Stimulated activated CD4-positive, alpha-beta T cell treated with anti-CD3 and anti-CD28 coated beads, Interleukin-15, amount 100 ng/mL, for 1 hour (primary cell): ENCODE measurements around the gene RASSF7.
A peak's percentile ranks its signal among the peaks of the same experiment; 100 is the strongest.

Source experiments
- DNase-seq, 2 donors: peaks; one replicate each; pipeline ENCODE4 v3.0.0-alpha.2; 2020; ENCODE audit warnings: low read depth in 1 of 2, low spot score in 1 of 2

The RASSF7 gene

DNA sequence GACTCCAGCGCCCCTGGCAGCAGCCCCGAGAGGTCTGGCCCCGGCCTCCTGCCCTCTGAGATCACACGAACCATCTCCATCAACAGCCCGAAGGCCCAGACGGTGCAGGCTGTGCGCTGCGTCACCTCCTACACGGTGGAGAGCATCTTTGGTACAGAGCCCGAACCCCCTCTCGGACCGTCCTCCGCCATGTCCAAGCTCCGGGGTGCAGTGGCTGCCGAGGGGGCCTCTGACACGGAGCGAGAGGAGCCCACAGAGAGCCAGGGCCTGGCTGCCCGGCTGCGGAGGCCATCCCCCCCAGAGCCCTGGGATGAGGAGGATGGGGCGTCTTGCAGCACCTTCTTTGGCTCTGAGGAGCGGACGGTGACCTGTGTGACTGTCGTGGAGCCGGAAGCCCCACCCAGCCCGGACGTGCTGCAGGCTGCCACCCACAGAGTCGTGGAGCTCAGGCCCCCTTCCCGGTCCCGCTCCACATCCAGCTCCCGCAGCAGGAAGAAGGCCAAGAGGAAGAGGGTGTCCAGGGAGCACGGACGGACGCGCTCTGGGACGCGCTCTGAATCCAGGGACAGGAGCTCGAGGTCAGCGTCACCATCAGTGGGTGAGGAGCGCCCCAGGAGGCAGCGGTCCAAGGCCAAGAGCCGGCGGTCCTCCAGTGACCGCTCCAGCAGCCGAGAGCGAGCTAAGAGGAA is 47.3 kb downstream of the RASSF7 start:
- DNase-seq = no peak

DNA sequence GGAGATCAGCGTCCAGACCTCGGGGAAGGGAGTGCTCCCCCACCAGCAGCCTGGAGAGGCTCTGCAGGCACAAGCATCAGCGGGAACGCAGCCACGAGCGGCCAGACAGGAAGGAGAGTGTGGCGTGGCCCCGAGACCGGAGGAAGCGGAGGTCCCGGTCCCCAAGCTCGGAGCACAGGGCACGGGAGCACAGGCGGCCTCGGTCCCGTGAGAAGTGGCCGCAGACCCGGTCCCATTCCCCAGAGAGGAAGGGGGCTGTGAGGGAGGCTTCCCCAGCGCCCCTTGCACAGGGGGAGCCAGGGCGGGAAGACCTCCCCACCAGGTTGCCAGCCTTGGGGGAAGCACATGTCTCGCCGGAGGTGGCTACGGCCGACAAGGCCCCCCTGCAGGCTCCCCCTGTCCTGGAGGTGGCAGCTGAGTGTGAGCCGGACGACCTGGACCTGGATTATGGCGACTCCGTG is 48.1 kb downstream of the RASSF7 start:
- no peak for DNase-seq

DNA sequence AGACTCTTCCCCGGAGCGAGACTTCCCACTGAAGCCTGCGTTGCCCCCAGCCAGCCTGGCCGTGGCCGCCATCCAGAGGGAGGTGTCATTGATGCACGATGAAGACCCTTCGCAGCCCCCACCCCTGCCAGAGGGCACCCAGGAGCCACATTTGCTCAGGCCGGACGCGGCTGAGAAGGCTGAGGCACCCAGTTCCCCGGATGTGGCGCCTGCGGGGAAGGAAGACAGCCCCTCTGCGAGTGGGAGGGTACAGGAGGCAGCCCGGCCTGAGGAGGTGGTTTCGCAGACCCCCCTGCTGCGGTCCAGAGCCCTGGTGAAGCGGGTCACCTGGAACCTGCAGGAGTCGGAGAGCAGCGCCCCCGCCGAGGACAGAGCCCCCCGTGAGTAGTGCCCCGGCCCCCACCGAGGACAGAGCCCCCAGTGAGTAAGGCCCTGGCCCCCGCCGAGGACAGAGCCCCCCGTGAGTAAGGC is 48.6 kb downstream of the RASSF7 start:
- DNase-seq = no peak

DNA sequence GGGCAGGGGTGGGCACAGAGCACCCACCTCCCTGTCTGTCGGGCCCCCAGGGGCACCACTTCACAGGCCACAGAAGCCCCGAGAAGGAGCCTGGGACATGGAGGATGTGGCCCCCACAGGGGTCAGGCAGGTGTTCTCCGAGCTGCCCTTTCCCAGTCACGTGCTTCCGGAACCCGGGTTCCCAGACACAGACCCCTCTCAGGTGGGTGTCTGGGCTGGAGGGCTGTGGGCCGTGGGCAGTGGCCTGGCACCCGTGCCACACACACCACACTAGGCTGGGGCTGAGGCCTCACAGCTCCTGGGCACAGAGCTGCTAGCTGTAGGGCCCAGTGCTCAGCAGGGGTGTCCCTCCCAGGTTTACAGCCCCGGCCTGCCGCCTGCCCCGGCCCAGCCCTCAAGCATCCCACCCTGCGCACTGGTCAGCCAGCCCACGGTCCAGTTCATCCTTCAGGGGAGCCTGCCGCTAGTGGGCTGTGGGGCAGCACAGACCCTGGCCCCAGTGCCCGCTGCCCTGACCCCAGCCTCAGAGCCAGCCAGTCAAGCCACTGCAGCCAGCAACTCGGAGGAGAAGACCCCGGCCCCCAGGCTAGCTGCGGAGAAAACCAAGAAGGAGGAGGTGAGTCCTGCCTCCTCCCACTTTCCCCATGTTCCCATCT is 49.5 kb downstream of the RASSF7 start:
- no peak for DNase-seq

DNA sequence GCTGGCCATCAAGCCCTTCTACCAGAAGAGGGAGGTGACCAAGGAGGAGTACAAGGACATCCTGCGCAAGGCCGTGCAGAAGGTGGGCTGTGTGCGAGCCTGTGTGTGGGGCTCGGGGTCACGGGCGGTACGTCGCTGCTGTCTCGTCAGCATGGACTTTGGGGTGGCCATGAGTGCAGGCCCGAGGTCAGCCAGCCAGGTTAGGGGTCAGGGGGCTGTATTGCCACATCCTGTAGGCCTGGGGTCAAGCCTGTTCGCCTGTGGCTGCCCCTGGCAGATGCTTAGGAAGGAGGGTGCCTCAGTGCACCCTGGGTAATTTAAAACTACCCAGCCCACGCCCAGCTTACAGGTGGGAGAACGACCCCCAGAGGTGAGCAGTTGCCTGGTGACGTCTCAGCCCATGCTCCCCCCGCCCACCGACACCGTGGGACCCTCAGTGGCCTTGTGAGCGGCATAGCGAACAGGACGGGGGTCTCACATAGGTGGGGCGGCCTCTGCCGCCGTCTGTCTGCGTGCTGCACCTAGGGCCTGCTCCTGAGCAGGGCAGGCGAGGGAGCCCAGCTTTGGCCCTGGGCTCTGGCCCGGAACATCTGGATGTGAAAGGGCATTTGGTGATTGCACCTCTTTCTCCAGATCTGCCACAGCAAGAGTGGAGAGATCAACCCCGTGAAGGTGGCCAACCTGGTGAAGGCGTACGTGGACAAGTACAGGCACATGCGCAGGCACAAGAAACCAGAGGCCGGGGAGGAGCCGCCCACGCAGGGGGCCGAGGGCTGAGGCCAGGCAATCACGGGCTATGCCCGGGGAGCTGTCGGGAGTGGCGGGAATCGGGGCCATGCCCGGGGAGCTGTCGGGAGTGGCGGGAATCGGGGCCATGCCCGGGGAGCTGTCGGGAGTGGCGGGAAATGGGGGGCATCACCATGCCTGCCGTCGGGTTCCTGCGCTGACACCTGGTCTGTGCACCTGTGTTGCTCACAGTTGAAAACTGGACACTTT is 50.5 kb downstream of the RASSF7 start:
- no peak for DNase-seq

DNA sequence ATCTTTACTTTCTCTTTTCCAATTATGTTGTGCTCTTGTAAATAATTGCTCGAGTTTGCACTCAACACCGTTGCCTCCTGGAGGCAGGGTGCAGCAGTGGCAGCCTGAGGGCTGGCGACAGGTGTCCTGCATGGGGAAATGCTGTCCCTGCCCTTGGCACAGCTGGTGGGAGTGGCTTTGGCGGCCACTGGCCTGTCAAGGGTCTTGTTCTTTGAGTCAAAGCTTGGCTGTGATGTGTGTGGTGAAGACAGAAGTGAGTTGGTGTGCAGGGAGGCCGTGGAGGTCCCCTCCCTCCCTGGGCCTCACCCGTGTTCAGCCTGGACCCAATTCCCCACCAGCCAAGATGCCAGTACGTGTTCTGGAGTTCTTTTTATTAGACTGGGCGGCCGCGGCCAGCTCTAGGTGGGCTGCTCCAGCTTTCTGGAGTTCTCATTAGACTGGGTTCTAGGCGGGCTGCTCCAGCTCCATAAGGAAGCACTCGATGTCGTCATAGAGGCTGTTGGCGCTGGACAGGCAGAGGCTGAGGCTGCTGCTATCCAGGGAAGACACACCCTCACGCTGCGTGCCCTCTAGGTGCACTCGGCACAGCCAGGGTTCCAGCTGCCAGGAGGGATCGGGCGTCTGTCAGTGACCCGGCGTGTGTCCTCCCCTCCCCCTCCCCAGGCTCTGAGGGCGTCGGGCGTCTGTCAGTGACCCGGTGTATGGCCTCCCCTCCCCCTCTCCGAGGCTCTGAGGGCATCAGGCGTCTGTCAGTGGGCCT is 51.6 kb downstream of the RASSF7 start:
- DNase-seq = no peak

DNA sequence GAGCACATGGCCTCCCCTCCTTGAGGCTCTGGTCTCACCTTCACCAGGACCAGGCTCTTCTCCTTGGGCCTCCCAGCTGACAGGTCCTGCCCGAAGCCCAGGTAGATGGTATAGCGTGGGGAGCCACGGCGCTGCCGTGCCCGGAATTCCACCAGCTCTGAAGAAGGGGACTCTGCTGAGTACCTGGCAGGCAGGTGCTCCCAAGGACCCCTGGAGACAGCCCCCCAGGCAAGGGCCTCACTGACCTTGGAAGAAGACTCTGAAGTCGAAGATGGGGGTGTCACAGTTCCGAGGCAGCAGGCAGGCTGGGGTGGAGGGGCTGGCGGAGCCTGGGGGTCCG is 52.2 kb downstream of the RASSF7 start:
- no peak for DNase-seq

DNA sequence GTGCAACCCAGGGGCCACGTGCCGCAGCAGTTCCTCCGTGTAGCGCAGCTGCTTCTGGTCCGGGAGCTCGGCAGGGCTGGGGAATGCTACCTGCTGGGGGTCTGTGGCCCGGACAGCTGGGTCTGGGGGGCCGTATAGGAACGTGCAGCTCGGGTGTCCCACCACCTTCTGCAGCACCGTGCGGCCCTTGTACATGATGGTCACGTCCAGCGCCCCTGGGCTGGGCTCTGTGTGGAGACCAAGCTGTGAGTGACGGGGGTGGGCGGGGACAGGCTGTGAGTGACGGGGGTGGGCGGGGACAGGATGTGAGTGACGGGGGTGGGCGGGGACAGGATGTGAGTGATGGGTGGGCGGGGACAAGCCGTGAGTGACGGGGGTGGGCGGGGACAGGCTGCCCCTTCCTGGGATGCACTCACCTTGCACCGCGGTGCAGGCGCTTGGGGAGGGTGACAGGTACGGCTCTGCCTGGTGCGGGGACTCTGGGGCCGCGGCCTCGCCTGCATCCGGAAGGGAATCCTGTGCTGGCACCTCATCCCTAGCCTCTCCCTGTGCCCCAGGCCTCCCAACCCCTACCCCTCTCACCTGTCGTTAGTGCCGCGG is 52.7 kb downstream of the RASSF7 start:
- peak; percentile 63 to 70 for DNase-seq
